IPS-20b (cell line): Measurements from ENCODE around the gene APBA2.

Source experiments
- H3K27ac ChIP-seq: one replicate; pipeline ENCODE4 v1.5.1; 2013; ENCODE audit warnings: low read length
- H3K27me3 ChIP-seq: 2 replicates; pipeline ENCODE4 v1.6.1; 2013; ENCODE audit warnings: mild to moderate bottlenecking, low read length, inconsistent platforms; ENCODE audit not compliant: insufficient read depth
- H3K36me3 ChIP-seq: 2 replicates; pipeline ENCODE4 v1.6.1; 2013; ENCODE audit warnings: low read depth, mild to moderate bottlenecking, inconsistent platforms, low read length, moderate library complexity; ENCODE audit not compliant: insufficient read depth
- H3K4me1 ChIP-seq: 2 replicates; pipeline ENCODE4 v1.6.1; 2013; ENCODE audit warnings: mild to moderate bottlenecking, control low read depth, inconsistent platforms, low read length, moderate library complexity; ENCODE audit not compliant: insufficient read depth
- H3K4me3 ChIP-seq: 2 replicates; pipeline ENCODE4 v1.5.1; 2013; ENCODE audit warnings: mild to moderate bottlenecking, low read length, inconsistent platforms
- H3K9ac ChIP-seq: 2 replicates; pipeline ENCODE4 v1.6.1; 2013; ENCODE audit warnings: low read depth, mild to moderate bottlenecking, inconsistent platforms, low read length, moderate library complexity
- H3K9me3 ChIP-seq: 2 replicates; pipeline ENCODE4 v1.6.1; 2013; ENCODE audit warnings: mild to moderate bottlenecking, low read depth, low read length, inconsistent platforms; ENCODE audit not compliant: insufficient read depth

APBA2 gene

DNA sequence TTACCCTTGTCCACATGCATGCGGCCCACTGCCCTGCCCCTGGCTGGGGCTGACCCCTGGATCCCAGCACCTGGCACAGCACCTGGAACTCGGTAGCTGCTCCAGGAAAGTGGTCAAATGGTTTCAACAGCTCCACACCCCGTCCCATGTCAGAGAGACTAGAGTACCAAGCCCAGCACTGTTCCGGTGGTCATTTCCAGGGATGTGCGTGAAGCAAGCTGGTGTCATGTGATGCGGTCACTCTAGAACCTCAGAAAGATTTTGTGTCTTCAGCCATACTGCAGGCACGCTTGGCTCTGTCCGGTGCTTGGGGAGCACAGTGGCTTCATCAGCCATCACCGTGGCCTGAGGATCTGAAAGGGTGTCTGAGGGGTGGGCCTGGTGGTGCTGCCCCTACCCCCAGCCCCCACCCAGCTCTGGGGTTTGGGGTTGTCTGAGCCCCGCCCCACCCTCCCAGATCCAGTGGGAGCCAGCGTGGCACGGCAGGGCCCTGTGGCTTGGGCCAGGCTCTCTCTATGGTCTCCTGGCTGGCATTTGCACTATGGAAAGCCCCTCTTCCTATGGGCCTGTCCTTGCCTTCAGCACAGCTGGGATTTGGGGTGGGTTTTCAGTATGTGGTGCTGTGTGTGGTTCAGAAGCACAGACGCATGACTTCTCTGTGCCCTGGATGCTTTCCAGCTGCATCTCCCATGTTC is 15.3 kb downstream of the APBA2 start:
- no peaks in the 10 kb centered on the region for H3K36me3 ChIP-seq
- peaks cover 7% of the 10 kb centered on the region for H3K9me3 ChIP-seq

DNA sequence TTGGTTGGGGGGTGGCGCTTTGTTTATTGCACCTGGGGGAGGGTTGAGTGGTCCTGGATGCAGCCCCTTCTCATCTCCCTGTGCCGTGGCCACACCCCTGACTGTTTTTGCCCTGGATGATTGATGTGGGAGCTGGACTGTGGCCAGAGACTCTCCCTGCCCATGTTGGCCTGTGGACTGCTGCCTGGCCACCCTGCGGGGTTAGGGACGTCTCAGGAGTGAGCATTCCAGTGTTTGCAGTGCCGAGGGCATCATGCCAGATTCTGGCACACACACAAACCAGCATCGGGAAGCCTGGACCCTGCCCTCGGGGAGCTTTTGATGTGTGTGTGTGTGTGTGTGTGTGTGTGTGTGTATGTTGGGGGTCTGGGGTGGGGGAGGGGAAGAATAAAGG is 15.8 kb downstream of the APBA2 start:
- Histone ChIP-seq H3K27me3 (no peaks in the 10 kb centered on the region), H3K27ac (no peak overlapping the region), H3K9me3 (peaks cover 5% of the 10 kb centered on the region), H3K9ac (no peak overlapping the region), H3K4me3 (no peak overlapping the region), H3K4me1 (no peaks in the 10 kb centered on the region), H3K36me3 (no peaks in the 10 kb centered on the region)

More for the DNA sequence above, 15.3 kb downstream of the APBA2 start:
- H3K4me1 ChIP-seq = no peaks in the 10 kb centered on the region
- no peak overlapping the region for H3K27ac ChIP-seq
- H3K4me3 ChIP-seq = no peak overlapping the region
- no peak overlapping the region for H3K9ac ChIP-seq
- H3K27me3 ChIP-seq = no peaks in the 10 kb centered on the region

DNA sequence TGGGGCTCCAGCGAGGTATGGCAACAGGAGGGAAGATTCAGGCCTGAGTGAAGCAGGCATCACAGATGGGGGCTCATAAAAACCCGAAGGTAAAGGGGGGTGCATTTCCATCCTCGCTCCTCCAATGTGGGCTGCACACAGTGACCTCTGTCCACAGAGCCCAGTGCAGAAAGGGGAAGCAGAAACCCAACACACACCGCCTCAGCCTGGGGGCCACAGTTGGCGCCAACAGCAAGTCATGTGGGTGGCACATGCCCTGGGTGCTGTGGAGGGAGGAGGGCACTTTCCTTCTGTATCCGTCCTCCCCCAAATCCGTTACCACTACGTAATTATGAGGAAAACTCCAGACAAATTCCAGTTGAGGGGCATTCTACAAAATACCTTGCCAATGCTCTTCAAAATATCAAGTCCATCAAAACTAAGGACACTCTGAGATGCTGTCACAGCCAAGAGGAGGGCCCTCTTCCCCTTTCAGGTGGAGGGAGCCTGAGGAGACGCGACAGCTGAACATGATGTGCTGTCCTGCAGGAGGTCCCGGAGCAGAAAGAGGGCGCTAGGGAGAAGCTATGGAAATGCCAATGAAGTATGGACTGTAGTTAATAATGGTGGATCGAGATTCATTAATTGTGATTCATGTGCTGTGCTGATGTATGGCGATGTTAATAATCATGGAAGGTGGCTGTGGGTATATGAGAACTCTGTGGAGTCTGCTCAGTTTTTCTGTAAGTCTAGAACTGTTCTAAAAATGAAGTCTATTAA is 16.4 kb downstream of the APBA2 start:
- Histone ChIP-seq H3K27me3 (no peaks in the 10 kb centered on the region), H3K9ac (no peak overlapping the region), H3K4me3 (no peak overlapping the region), H3K27ac (no peak overlapping the region), H3K9me3 (no peaks in the 10 kb centered on the region), H3K36me3 (no peaks in the 10 kb centered on the region), H3K4me1 (no peaks in the 10 kb centered on the region)

DNA sequence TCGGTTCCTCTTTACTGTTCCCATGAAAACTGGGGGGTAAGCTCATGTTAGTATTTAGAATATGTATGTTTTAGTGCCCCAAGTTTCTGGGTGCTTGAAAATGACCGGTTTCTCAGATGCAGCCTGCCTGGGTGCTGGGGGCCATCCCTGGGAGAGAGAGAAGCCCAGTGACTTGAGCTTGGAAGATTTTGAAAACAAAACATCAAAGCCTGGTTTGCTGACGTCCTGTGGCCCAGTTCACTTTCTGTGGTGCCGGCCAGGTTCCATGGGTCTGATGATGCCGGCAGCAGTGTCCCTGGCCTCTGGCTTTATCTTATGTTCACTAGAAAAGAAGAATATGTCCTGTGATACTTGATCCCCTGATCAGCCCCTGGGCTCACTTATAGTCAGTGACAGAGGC is 17.1 kb downstream of the APBA2 start:
- Histone ChIP-seq H3K4me3 (no peak overlapping the region), H3K27me3 (no peaks in the 10 kb centered on the region), H3K27ac (no peak overlapping the region), H3K9ac (no peak overlapping the region), H3K36me3 (no peaks in the 10 kb centered on the region), H3K4me1 (no peaks in the 10 kb centered on the region), H3K9me3 (no peaks in the 10 kb centered on the region)

DNA sequence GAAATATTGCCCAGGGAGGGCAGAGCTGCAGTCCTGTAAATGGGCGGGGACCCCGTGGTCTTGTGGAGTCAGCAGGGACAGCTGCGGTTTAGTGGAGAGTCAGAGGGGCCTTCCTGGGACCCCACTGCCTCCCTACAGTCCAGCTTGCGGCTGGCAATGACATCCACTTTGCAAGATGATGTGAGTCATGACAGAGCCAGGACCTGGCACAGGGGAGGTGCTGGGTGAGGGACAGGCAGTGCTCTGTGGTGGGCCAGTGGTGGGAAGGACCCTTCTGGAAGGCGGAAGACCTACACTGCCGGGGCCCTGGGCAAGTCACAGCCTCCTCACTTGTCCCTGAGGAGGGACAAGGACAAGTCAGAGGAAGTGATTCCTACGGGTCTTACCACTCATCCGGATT is 17.8 kb downstream of the APBA2 start:
- no peak overlapping the region for H3K27ac ChIP-seq
- no peaks in the 10 kb centered on the region for H3K4me1 ChIP-seq
- H3K27me3 ChIP-seq = no peaks in the 10 kb centered on the region
- no peaks in the 10 kb centered on the region for H3K9me3 ChIP-seq
- no peaks in the 10 kb centered on the region for H3K36me3 ChIP-seq
- H3K9ac ChIP-seq = no peak overlapping the region
- no peak overlapping the region for H3K4me3 ChIP-seq

DNA sequence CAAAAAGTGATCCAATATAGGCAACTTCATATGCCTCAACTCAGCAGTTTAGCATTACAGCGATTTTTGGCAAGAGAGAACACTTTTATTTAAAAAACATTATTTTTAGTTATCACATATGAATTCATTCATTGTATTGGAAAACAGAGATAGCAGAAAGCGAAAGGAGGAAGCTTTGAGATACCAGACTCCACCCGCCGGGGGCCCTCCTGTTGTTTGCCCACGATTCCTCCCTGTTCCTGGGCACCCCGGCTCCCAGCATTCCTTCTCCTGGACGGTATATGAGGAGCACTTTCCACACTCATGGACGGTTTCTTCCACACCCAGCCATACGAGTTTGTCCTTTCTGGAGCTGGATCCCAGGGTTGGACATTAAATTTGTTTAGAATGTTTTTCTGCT is 18.2 kb downstream of the APBA2 start:
- Histone ChIP-seq H3K27ac (no peak overlapping the region), H3K9ac (no peak overlapping the region), H3K36me3 (no peaks in the 10 kb centered on the region), H3K4me3 (no peak overlapping the region), H3K27me3 (no peaks in the 10 kb centered on the region), H3K9me3 (no peaks in the 10 kb centered on the region), H3K4me1 (no peaks in the 10 kb centered on the region)

DNA sequence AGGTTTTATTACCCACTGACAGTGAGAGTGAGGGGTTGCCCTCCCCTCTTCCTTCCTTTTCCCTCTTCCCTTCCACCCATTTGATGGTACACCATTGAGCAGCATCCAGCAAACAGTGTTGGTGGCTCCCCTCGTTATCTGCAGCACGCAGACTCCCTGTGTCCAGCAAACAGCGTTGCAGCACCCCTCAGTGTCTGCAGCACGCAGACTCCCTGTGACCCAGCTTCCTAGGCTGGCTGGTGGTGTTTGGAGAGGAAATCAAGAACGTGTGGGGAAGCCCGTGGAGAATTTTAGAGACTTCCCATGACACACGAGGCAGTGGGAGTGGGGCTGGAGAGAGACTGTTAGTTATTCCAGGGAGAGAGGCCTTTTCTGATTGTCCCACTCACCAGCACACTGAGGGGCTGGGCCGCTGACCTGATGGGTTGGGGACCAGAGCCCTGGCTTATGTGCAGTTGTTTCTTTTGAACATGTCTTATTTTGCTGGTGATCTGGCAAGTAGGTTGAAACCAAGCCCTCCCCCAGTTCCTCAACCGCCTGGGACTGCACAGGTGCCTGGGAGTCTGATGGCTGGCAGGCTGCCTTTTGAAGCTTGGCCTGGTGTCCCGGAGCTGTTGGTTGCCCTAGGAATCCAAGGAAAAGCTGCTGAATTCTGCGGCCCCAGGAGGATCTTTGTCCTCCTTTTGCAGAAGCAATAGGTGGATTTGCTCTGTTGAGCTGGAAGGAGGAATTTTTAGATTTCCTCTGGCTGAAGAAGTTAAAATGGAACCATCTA is 19.0 kb downstream of the APBA2 start:
- Histone ChIP-seq H3K9ac (no peak overlapping the region), H3K27me3 (no peaks in the 10 kb centered on the region), H3K27ac (no peak overlapping the region)

DNA sequence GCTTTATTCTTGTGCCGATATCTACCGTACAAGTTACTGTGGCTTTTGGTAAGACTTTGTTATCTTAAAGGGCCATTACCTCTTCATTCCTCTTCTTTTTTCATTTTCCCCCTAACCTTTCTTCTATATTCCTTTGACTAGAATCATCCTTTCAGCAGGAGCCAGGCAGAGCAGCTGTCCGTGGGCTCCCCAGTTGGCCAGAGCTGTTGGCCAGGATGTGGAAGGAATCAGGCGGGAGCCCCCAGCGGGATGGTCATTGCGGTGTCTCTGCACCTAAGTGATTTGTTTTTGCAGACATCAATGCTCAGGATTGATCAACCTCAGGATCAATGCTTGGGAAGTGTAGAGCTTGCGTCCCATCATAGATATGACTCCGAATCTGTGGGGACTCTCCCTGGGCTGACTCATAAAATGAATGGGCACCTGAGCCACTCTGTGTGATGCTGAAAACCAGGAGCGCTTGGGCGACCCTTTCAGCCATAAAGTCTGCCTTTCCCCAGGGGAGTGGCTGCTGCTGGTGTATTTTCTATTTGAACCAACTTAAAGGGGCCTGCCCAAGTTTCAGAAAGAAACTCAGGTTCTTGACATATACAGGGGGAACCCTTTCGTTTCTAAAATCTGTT is 21.7 kb downstream of the APBA2 start:
- no peak overlapping the region for H3K9ac ChIP-seq
- peaks cover 14% of the 10 kb centered on the region; the same call in 1 of the 2 replicates for H3K4me1 ChIP-seq
- no peak overlapping the region for H3K4me3 ChIP-seq
- H3K27ac ChIP-seq = no peak overlapping the region
- H3K36me3 ChIP-seq = no peaks in the 10 kb centered on the region
- H3K9me3 ChIP-seq = no peaks in the 10 kb centered on the region
- H3K27me3 ChIP-seq = no peaks in the 10 kb centered on the region

More for the DNA sequence above, 19.0 kb downstream of the APBA2 start:
- Histone ChIP-seq H3K4me3 (no peak overlapping the region), H3K9me3 (no peaks in the 10 kb centered on the region), H3K4me1 (no peaks in the 10 kb centered on the region), H3K36me3 (no peaks in the 10 kb centered on the region)

DNA sequence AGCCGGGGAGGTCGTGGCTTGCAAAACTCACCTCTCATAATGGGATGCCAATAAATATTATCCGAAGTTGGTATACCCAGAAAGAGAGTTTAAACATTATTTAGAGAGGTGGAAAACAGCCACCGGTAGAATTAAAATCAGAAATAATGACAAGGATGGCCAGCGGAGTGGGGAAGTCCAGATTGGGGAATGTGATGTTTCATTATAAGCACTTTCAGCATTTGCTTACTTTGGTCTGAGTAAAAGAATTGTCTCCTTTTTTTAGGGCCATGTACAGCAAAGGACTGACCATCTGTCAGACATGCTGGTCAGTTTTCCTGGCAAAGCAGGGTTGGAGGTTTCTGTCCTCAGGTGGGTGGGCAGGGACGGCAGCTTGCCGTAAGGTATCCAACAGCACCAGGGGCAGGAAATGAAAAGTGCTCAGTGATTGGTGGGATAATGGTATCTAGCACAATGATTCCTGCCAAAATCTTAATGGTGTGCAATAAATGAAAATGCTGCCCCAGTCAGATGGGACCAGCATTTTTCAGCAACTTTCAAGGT is 24.3 kb downstream of the APBA2 start:
- no peaks in the 10 kb centered on the region for H3K9me3 ChIP-seq
- no peak overlapping the region for H3K9ac ChIP-seq
- peaks cover 23% of the 10 kb centered on the region for H3K4me1 ChIP-seq
- no peaks in the 10 kb centered on the region for H3K36me3 ChIP-seq
- no peak overlapping the region for H3K4me3 ChIP-seq
- no peak overlapping the region for H3K27ac ChIP-seq
- no peaks in the 10 kb centered on the region for H3K27me3 ChIP-seq

DNA sequence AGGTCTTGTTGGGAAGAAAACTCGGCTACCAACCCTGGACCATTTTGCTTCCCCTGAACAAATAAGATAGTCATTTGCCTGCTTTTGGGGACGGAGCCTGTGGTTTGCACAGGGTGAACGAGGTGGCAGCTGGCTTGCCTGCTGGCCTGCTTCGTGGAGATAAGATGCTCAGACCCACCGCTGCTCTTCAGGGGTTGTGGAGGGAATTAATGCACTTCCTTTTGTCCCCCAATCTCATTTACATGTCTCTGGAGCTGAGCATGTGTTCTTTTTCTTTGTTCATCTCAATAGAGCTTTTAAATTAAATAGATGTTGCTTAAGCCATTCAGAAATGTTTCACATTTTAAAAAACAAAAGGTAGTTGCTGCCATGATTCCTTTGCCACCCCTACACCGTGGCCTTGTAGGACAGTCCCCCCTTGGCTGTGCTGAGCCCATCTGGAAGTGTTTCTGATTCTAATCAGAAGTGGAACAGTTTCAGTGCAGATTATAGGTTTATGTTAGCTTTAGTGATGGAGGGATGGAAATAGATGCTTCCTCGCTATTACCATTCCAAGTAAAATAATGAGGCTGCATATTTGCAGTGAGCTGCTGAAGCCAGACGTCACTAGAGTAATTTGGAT is 25.6 kb downstream of the APBA2 start:
- Histone ChIP-seq H3K4me1 (peaks cover 23% of the 10 kb centered on the region), H3K27me3 (no peaks in the 10 kb centered on the region), H3K4me3 (peak overlapping the region; percentile 20; the same call in 1 of the 2 replicates), H3K36me3 (no peaks in the 10 kb centered on the region), H3K27ac (no peak overlapping the region), H3K9me3 (no peaks in the 10 kb centered on the region), H3K9ac (peak overlapping the region; percentile 4; the same call in 1 of the 2 replicates)

DNA sequence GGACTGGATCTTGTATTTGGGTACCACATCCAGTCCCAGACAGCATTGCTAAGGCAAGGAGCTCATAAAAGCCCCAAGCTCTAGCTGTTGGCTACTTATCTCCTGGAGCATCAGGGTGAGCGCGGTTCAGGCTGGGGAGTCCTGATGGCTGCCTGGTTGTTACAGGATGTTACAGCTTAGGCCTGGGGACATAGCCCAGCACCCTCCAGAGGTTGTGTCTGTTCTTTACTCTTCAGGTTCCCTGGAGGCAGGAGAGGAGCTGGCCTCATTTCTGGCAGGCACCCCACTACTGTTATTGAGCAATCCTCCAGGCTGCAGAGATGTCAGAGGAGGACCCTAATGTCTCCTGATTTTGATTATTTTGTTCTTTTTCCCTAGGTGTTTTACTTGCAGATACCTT is 26.6 kb downstream of the APBA2 start:
- H3K27ac ChIP-seq = no peak overlapping the region
- no peaks in the 10 kb centered on the region for H3K36me3 ChIP-seq
- no peaks in the 10 kb centered on the region for H3K9me3 ChIP-seq
- no peaks in the 10 kb centered on the region for H3K27me3 ChIP-seq
- H3K4me3 ChIP-seq = no peak overlapping the region
- peaks cover 23% of the 10 kb centered on the region for H3K4me1 ChIP-seq
- H3K9ac ChIP-seq = no peak overlapping the region
